HepG2 (cell line): ENCODE results near the gene SOAT2. TPM values are rescaled to one million over a fixed set of nuclear protein-coding genes. Genes with fewer than 3 reads are reported as not detected.

Experiments used
- ARID5B ChIP-seq: IDR thresholded peaks from 2 replicates; pipeline ENCODE4 v1.4.0; 2020; ENCODE audit warnings: mild to moderate bottlenecking, missing genetic modification reagents
- ARNT2 ChIP-seq: sonication (generic); formaldehyde crosslinking; IDR thresholded peaks from 2 replicates; pipeline ENCODE4 v1.8.0; 2022; ENCODE audit warnings: mild to moderate bottlenecking, low read depth, missing genetic modification reagents, moderate library complexity
- ATF2 ChIP-seq: sonication (generic); formaldehyde crosslinking; IDR thresholded peaks from 2 replicates; pipeline ENCODE4 v1.4.0; 2020; ENCODE audit warnings: missing genetic modification reagents
- DPF2 ChIP-seq: sonication (generic); formaldehyde crosslinking; IDR thresholded peaks from 2 replicates; pipeline ENCODE4 v1.4.0; 2020; ENCODE audit warnings: mild to moderate bottlenecking, low read depth, missing genetic modification reagents, borderline replicate concordance
- ESRRA ChIP-seq: sonication (generic); formaldehyde crosslinking; IDR thresholded peaks from 2 replicates; pipeline ENCODE4 v1.5.1; 2020; ENCODE audit warnings: mild to moderate bottlenecking, low read depth, missing genetic modification reagents
- FOXP1 ChIP-seq, 2 experiments: fragments of 450-650 bp in 1 of 2; IDR thresholded peaks; 2 replicates each; pipeline ENCODE4 v1.6.1; 2017 to 2018; ENCODE audit warnings: antibody characterized with exemption in 1 of 2
- HNF4A ChIP-seq: sonication (generic); formaldehyde crosslinking; IDR thresholded peaks from 2 replicates; pipeline ENCODE4 v1.4.0; 2020; ENCODE audit warnings: missing genetic modification reagents
- NR2F1 ChIP-seq, 2 experiments: fragments of 450-650 bp in 1 of 2; formaldehyde crosslinking in 1 of 2; IDR thresholded peaks; 2 replicates each; pipeline versions ENCODE4 v1.5.0 to v1.6.1; 2016 to 2020; ENCODE audit warnings: mild to moderate bottlenecking in 1 of 2, missing compliant biosample characterization in 1 of 2, missing genetic modification reagents in 1 of 2, moderate library complexity in 1 of 2
- RARA ChIP-seq: IDR thresholded peaks from 2 replicates; pipeline ENCODE4 v1.6.1; 2016; ENCODE audit warnings: missing genetic modification reagents, missing compliant biosample characterization
- RXRA ChIP-seq: sonication (generic); formaldehyde crosslinking; IDR thresholded peaks from 2 replicates; pipeline ENCODE4 v1.5.1; 2020; ENCODE audit warnings: missing genetic modification reagents
- THRA ChIP-seq: sonication (generic); formaldehyde crosslinking; IDR thresholded peaks from 2 replicates; pipeline ENCODE4 v1.4.0; 2020; ENCODE audit warnings: missing genetic modification reagents, borderline replicate concordance
- ZBTB7B ChIP-seq: sonication (generic); formaldehyde crosslinking; IDR thresholded peaks from 2 replicates; pipeline ENCODE4 v1.4.0; 2020; ENCODE audit warnings: missing genetic modification reagents
- ZMYM4 ChIP-seq: sonication (generic); formaldehyde crosslinking; IDR thresholded peaks from 2 replicates; pipeline ENCODE4 v1.8.1; 2023; ENCODE audit warnings: mild to moderate bottlenecking, missing genetic modification reagents
- ZNF292 ChIP-seq: sonication (generic); formaldehyde crosslinking; IDR thresholded peaks from 2 replicates; pipeline ENCODE4 v1.8.1; 2022; ENCODE audit warnings: mild to moderate bottlenecking, low read depth, missing genetic modification reagents, borderline replicate concordance
- ZNF362 ChIP-seq: sonication (generic); formaldehyde crosslinking; IDR thresholded peaks from 2 replicates; pipeline ENCODE4 v1.4.0; 2020; ENCODE audit warnings: missing genetic modification reagents, mild to moderate bottlenecking, borderline replicate concordance
- ZNF609 ChIP-seq: sonication (generic); formaldehyde crosslinking; IDR thresholded peaks from 2 replicates; pipeline ENCODE4 v1.4.0; 2020; ENCODE audit warnings: mild to moderate bottlenecking, missing genetic modification reagents, borderline replicate concordance
- polyA plus RNA-seq, 8 experiments: library from polyadenylated mRNA; depleted of rRNA in 3 of 8; stranded (reverse) in 7 of 8; unstranded in 1 of 8; fragments of >200 nt; fragmentation: Illumina TruSeq in 4 of 8; extraction: Trizol in 4 of 8; gene quantifications; 2 replicates each; pipeline versions ENCODE4 v1.2.1 to v1.2.3, GENCODE V29; 2011 to 2016; ENCODE audit warnings: low read depth in 4 of 8, missing spikeins in 1 of 8, mixed read lengths in 1 of 8; ENCODE audit not compliant: insufficient read depth in 1 of 8
- total RNA-seq, 5 experiments: library from RNA; depleted of rRNA; stranded (reverse); fragments of >200 nt; fragmentation: Illumina TruSeq; extraction: Trizol; gene quantifications; 2 replicates each; pipeline ENCODE4 v1.2.3, GENCODE V29; 2016; ENCODE audit warnings: low read depth in 1 of 5

SOAT2 gene
- total and polyA plus RNA-seq, 2 of the 13 experiments (the other 11 are each of a cell fraction or from before 2014, with no cell fraction given): 14.9 to 108 TPM

- TF ChIP-seq ZNF609 (CRISPR knock-in tag) (peak; percentile 59; the same call in 1 of the 2 replicates), ARNT2 (CRISPR knock-in tag) (no peak), RXRA (CRISPR knock-in tag) (peak; percentile 73; the same call in 1 of the 2 replicates), NR2F1 (CRISPR knock-in tag; IDR thresholded peaks at IDR 0.05) (peak; percentile 18 to 89; a peak in 2 of 4 replicates), HNF4A (peak; percentile 83), ZMYM4 (CRISPR knock-in tag) (peak; percentile 29; the same call in 1 of the 2 replicates), FOXP1 (IDR thresholded peaks at IDR 0.05) (no peak), FOXP1 (CRISPR knock-in tag; IDR thresholded peaks at IDR 0.05) (peak; percentile 28; the same call in 1 of the 2 replicates), ZBTB7B (CRISPR knock-in tag) (0 out of 2 replicates have a peak, but pooled peaks have one; percentile 18), ARID5B (CRISPR knock-in tag) (peak; percentile 50), ATF2 (no peak), DPF2 (CRISPR knock-in tag) (0 out of 2 replicates have a peak, but pooled peaks have one; percentile 31), RARA (CRISPR knock-in tag) (peak; percentile 96), ZNF362 (CRISPR knock-in tag) (peak; percentile 54; the same call in 1 of the 2 replicates), ESRRA (CRISPR knock-in tag) (peak; percentile 77), ZNF292 (CRISPR knock-in tag) (no peak), THRA (CRISPR knock-in tag) (peak; percentile 28; the same call in 1 of the 2 replicates)
Measured at GRCh38 chr12:53105256-53105655, 2.0 kb downstream of the SOAT2 start (continued).
